Stimulated activated CD4-positive, alpha-beta T cell treated with anti-CD3 and anti-CD28 coated beads, TNF-alpha, amount 100 ng/mL, for 1 hour (primary cell): ENCODE results near the gene SEL1L.
"Not testable (repeated sequence)": the region's sequence is repeated elsewhere in the genome, so short reads cannot be mapped to it uniquely, and the experiment has no call there.

Experiments used
- DNase-seq, 3 donors: peaks; one replicate each; pipeline ENCODE4 v3.0.0-alpha.2; 2020; ENCODE audit warnings: low read depth in 3 of 3, low spot score in 1 of 3

Gene SEL1L

DNA sequence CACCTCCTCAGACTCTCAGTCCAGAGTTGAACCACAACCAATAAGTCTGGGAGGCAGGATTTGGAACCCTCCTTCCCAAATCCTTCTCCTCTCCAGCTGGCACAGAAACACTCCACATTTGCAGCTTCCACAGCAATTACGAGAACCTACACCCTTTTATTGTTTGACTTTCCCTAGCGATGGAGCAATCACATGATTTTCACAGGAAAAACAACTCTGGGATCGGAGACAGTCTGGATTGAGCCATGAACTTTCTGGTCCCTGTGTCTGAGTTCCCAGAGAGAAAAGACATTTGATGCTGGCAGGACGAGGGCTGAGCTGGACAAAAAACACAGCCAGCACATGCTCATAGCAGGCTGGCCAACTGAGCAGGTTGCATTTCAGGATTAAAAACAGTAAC lies 84.5 kb downstream of the SEL1L start:
- no peak for DNase-seq

DNA sequence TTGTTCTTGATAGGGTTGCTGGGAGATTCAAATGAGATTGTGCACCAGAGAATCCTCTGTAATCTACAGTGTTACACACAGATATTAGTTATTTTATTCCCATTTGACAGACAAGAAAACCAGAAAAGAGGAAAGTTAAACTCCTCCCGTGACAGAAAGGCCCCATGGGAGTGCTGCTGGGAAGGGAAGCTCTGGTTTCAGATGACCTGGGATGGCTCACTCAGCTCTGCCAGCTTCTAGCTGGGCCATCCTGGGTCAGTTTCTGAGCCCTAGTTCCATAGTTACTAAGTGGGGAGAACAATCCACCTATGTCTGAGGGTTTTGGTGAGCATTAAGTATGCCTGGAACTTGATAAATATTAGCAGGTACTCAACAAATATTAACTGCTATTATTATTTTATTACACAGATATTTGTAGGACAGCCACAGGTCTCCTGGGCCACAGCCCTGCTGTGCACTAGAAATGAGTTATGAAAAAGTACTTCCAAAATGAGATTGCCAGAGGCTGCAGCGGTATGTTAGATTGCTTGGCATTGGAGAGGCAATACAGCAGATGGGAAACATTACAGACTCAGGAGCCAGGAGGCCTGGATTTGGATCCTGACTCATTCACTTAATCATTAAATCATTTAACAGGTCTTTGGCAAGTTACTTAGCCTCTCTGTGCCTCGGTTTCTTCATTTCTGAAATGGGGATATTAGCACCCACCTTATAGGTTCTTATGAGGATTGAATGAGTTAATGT lies 86.5 kb downstream of the SEL1L start:
- no peak for DNase-seq

DNA sequence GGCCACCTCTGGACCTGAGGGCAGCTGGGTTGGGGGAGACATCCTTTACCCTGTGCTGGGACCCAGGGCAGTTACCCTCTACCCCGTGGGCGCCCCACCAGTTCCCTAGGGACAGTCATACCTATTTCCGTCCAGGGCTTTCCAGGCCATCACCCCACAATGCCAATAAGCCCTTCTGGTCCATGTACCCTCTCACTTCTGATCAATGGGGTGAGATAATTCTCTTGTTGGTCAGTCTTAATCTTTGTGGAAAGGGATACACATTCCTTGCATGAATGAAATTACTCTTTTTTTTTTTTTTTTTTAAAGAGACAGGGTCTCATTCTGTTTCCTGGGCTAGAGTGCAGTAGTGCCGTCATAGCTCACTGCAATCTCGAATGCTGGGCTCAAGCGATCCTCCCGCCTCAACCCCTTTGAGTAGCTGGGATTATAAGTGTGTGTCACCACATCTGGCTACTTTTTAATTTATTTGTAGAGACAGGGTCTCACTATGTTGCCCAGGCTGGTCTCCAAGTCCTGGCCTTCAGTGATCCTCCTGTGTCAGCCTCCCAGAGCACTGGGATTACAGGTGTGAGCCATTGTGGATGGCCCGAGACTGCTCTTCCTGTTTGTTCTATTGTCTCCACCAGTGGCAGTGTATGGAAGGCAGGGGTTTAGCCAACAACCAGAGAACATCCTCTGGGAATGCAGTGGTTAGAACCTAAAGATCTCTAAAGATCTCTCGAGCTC lies 87.2 kb downstream of the SEL1L start:
- DNase-seq: no peak

DNA sequence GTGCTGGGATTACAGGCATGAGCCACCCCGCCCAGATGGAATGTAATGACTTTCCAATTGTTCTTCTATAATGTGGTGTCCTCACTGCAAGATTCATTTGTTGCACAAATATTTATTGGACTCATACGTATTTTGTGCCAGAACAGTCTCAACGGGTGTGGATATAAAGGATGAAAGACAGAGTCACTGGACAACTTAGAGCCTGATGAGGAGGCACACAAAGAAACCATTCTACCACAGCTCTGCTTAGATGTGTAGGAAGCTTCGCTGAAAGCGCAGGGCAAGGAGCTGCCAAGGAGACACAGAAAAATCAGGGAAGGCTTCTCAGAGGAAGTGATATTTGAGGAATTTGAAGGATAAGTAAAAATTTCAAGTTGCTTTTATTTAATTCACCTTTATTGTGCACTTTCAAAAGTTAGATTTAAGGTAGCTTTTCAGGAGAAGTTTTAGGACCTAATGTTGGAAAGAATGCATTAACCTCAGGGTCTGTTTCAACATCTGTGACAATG lies 92.0 kb downstream of the SEL1L start:
- no peak for DNase-seq

DNA sequence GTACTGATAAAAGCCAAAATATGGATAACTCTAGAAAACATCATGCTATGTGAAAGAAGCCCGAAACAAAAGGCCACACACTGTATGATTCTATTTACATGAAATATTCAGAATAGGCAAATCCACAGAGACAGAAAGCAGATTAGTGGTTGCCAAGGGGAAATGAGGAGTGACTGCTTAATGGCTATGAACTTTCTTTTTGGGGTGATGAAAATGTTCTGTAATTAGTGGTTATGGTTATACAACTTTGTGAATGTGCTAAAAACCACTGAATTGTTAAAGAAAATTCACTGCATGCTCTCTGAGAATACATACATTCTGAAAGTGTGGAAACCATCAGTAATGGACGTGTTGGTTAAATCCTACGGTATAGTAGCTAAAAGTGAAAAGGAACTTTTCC lies 93.6 kb downstream of the SEL1L start:
- DNase-seq: no peak

DNA sequence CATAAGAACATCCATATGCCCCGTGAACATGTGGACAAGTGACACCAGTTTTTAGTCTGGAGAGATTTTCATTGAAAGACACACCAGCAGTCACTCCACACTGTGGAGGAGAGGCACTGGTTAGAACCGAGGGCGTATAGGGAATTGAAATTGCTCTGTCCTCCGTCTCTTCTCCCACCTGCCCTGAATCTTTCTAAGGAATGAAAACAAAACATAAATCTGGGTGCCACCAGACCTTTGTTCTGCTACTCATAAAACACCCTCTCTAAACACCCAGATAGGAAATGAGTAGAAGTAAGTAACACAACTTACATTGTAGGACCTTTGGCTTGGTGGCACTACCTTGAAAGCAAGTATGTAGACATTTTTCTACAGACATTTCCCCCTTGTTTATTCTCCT lies 96.4 kb downstream of the SEL1L start:
- no peak for DNase-seq

DNA sequence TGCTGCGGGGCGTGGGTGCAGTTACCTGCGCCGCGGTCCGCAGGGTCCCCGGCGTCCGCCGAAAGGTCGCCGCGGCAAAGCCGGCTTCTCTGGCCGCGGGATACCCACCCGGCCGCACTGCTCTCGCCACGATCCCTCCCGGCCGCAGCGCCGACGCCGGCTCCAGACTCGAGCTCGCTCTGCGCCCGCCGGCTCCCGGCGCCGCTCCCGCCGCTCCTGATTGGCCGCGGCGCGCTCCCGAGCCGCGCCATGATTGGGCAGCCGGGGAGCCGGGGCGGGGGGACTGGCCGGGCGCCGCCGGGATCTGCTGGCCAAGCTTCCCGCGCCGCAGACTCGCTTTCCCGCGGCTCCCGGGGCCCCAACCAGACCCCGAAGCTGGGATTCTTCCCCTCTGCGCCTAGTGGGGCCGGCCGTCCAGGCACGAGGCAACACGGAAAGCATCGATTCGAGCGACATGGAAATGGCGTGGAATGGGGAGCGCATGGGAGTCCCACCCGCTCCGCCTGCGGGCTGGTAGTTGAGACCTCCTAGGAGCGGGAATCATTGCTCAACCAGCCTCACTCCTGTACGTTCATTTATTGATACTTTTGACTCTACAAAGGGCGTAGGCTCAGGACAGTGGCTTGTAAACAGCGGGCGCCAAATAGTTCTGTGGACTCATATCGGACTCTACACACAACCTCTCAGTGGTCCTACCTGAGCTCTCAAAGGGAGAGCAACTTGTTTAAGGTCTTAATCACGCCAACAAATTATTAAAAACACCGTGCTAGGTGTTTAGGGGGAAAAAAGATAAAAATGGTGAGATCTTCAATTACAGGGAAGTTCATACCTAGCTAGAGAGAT lies 97.1 kb downstream of the SEL1L start:
- peak in 1 of 3 donors; percentile 22 for DNase-seq

DNA sequence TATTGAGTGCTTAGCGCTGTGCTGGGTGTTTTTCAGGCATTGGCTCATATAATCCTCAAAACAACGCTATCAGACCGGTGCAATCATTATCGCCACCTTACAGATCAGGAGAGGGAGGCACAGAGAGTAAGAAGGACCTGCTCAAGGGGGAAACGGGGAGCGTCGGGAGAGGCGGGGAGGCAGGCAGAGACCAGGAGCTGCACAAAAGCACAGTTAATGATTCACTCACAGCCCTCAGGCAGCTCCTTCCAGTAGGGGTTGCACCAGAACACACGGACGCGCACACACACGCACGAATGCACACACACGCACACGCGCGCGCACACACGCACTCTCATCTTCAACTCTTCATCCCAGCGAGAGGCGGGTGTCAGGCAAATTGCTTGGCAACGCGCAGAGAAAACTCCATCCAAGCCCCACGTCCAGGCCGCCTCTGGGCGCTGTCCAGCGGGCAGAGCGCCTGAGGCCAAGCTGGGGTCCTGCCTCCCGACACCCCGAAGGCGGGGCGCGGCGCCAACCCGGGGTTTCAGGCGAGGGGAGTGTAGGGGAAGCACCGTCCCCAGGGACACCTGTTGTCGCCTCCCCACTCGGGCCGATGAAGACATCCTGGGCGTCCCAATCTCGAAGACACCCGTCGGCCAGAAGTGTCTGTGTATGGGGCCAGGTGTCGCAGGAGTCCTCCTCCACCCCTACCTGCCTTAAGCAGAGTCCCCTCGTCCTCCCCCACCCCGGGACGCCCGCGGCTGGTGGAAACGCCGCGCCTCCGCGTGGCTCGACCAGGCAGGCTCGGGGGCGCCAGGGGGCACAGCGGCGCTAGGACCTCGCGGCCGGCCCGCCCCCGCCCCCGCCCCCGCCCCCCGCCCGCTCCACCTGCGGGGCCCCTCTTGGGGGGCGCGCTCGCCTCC lies 98.0 kb downstream of the SEL1L start:
- DNase-seq: no peak

DNA sequence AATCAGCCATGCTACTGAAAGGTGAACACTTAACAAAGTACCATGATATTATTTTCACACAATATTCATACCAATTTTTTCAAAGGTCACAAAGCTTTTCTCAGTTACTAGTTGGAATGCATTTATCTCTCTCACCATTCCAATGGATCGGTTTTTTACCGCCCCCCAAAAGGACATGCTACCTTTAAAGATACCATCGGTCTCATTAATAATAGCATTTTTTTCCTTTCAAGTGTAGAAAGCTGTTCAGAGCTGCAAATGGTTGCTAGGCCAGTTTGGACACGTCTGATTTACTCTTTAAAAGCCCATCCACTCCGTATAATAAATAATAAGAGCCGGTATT lies 98.6 kb downstream of the SEL1L start:
- no peak for DNase-seq

DNA sequence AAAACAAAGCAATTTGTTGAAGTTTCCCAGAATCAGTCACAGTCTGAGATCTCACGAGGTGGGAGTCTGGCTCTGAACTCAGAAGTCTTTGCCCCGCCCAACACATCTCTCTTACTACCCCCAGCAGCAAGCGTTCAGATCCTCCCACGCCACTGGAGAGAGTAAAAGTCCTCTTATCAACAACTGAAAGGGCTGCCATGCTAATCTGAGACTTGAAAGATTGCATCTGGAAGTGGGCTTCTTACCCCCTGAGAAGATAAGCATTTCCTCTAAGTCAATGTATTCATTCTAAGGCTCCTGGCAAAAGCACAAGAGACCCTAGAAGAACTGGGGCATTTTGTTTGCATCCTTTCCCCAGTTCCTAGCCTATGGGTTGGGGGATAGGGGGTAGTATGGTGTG lies 99.4 kb downstream of the SEL1L start:
- DNase-seq: no peak

DNA sequence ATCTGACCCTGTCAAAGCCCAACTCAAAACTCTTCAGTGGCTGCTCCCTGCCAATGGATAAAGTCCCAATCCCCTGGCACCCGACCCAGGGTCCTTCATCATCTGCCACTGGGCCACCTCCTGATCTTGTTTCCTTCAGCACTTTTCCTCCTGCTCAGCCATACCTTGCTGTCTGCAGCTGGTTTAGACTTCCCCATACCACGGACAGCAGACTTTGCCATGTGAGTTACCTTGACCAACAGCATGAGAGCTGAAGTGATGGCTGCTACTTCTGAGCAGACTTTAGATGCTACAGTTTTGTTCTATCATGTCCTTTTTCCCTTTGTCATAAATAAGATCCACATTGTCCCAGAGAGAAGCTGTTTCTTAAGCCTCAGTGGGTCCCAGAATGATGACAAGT lies 100.3 kb downstream of the SEL1L start:
- DNase-seq: no peak

DNA sequence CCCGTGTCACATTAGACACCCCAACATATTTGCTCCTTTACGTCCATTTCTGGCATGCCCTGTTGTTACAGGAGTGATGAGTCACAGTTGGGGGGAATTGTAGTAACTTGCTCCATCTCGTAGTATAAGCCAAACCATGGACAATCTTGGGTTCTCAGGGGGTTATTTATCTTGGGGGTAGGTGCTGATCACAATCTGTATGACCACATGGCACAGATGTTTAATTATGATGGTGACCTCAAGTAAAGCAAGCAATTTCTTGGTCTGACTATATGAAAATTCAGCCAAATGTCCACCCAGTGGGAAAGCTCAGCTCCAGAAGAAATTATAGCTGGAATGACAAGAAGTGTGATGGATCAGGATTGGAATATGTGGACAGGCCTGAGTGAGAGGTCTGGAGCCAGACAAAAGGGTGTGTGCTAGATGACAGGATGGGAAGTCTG lies 101.4 kb downstream of the SEL1L start:
- DNase-seq: no peak

DNA sequence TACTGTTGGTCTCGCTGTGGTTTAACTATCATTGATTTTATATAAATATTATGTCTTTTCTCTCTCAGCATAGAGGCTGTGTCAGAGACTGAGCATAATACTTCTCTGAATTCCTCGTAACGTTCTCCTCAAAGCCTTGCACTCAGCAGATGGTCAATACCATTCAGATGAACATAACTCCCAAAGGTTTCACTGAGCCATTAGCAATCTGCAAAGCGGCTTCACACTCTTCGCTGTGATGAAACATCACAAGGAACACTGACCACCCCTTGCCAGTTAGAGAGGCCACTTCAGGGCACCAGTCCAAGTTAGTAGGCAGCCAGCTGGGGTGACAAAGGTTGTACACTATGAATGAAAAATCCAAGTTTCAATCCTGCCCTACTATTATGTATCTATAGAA lies 103.4 kb downstream of the SEL1L start:
- no peak for DNase-seq

DNA sequence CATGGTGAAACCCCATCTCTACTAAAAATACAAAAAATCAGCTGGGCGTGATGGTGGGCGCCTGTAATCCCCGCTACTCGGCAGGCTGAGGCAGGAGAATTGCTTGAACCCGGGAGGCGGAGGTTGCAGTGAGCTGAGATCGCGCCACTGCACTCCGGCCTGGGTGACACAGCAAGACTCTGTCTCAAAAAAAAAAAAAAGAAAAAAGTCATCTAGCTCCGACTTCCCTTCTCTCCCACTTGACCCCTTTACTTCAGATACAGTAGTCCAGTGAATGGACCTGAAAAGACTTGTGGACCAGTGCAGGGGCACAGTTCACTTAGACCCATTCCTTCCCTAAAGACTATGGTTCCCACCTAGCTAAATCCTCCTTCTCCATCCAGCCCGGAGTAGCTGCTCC lies 103.9 kb downstream of the SEL1L start:
- DNase-seq: not testable (repeated sequence)

DNA sequence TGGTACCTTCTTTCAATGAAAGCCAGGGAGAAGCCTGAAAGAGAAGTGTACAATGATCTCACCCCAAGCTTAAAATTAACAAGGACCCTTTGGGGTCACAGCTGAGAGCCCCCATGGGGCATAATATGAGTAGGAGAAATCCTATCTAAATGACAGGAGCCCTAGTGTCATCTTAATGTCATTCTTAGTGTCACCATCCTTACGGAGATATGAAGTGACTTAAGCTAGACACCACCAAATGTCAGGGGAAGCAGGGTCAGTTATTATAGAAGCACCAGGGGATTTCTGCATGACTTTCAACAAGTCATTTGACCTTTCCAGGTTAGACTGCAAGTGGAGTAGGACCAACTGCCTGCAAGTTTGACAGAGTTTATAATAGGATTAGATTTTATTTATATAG lies 104.6 kb downstream of the SEL1L start:
- no peak for DNase-seq

DNA sequence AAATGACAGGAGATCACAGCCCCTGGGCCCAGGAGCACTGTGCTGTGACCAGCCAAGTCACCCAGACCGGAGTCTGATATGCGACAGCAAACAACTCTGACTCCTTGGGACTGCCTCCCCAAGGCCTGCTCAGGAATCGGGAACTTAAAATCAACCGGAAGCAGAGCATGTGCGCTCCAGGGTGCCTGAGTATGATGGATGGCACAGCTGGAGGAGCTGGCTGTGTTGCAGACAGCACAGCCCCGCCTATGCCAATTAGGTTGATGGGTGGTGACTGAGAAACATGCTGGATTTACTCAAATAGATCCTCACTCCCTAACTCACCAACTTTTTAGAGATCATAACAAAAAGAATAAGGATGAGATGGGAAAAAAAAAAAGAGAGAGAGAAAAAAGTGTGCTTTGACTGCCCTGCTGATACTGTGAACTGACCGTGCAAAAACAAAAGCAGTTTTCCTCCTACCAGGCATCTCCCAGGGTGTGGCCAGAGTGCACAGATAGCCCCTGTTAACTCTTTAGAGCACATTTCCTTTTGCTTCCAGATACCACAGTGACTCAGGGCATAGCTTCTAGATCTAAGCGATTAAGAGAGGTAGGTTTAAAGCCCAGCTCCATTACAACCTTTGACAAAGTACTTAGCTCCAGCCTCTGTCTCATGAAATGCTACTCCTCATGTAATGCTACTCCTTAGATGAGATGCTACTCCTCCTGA lies 106.2 kb downstream of the SEL1L start:
- no peak for DNase-seq

DNA sequence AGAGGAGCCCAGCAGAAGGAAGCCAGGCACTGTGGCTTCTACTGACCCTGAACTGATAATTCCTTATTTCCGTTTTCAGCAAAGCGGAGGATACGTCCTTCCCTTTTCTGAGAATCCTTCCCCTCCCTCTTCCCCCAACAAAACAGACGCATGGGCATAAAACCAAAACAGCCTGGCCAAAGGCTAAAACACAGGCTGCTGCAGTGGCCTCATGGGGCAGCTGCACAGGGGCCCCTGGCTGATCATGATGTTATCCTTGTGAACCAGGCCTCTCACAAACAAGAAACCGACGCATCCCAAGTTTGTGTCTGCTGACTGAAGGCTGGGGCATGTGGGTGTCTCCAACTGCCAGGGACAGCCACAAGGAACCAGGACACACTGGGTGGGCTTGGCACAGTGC lies 110.1 kb downstream of the SEL1L start:
- no peak for DNase-seq
